Astrocyte (in vitro differentiated cells and primary cell): ENCODE measurements around the gene TSPYL1. TPM values are rescaled to one million over a fixed set of nuclear protein-coding genes. Genes with fewer than 3 reads are reported as not detected.

Source experiments
- DNase-seq: peaks from one replicate; pipeline ENCODE4 v3.0.0-alpha.2; 2010; ENCODE audit warnings: low read depth
- FAIRE-seq: peaks from 2 replicates; lab custom pipeline; 2011; peaks lifted over from hg19 to GRCh38; lab: Jason Lieb, UNC
- H2AFZ ChIP-seq: 2 replicates; pipeline ENCODE4 v1.6.0; 2012; ENCODE audit warnings: low read depth, low read length, inconsistent platforms
- H3K27ac ChIP-seq: 2 replicates; pipeline ENCODE4 v1.5.1; 2011; ENCODE audit warnings: low read depth, low read length, inconsistent platforms
- H3K27me3 ChIP-seq: 2 replicates; pipeline ENCODE4 v1.6.0; 2011; ENCODE audit warnings: low read length, inconsistent platforms; ENCODE audit not compliant: insufficient read depth
- H3K36me3 ChIP-seq: 2 replicates; pipeline ENCODE4 v1.5.1; 2011; ENCODE audit warnings: low read length, inconsistent platforms; ENCODE audit not compliant: insufficient read depth
- H3K4me1 ChIP-seq: 2 replicates; pipeline ENCODE4 v1.5.1; 2011; ENCODE audit warnings: low read length, inconsistent platforms; ENCODE audit not compliant: insufficient read depth
- H3K4me2 ChIP-seq: 2 replicates; pipeline ENCODE4 v1.6.0; 2012; ENCODE audit warnings: low read length, inconsistent platforms
- H3K4me3 ChIP-seq: 2 replicates; pipeline ENCODE4 v1.5.1; 2011; ENCODE audit warnings: low read depth, mild to moderate bottlenecking, low read length, inconsistent platforms; ENCODE audit not compliant: insufficient read depth
- H3K79me2 ChIP-seq: 2 replicates; pipeline ENCODE4 v1.6.0; 2012; ENCODE audit warnings: mild to moderate bottlenecking, low read length, inconsistent platforms; ENCODE audit not compliant: insufficient read depth
- H3K9ac ChIP-seq: 2 replicates; pipeline ENCODE4 v1.6.0; 2012; ENCODE audit warnings: mild to moderate bottlenecking, low read length, inconsistent platforms
- H3K9me3 ChIP-seq: 2 replicates; pipeline ENCODE4 v1.5.1; 2012; ENCODE audit warnings: low read depth, mild to moderate bottlenecking, low read length, inconsistent platforms; ENCODE audit not compliant: insufficient read depth
- H4K20me1 ChIP-seq: 2 replicates; pipeline ENCODE4 v1.6.0; 2012; ENCODE audit warnings: low read length, inconsistent platforms; ENCODE audit not compliant: insufficient read depth
- H3K27ac Mint-ChIP-seq: one replicate; pipeline ENCODE4 v1.8.0; 2021; ENCODE audit warnings: mild to moderate bottlenecking, mixed read lengths; ENCODE audit not compliant: unreplicated experiment
- H3K27me3 Mint-ChIP-seq: one replicate; pipeline ENCODE4 v1.8.0; 2021; ENCODE audit warnings: low read depth, mixed read lengths; ENCODE audit not compliant: unreplicated experiment
- H3K36me3 Mint-ChIP-seq: one replicate; pipeline ENCODE4 v1.8.0; 2021; ENCODE audit warnings: low read depth, mixed read lengths; ENCODE audit not compliant: unreplicated experiment
- H3K4me1 Mint-ChIP-seq: one replicate; pipeline ENCODE4 v1.8.0; 2021; ENCODE audit warnings: low read depth, mixed read lengths; ENCODE audit not compliant: unreplicated experiment
- H3K4me3 Mint-ChIP-seq: one replicate; pipeline ENCODE4 v1.8.0; 2021; ENCODE audit warnings: mild to moderate bottlenecking, moderate library complexity, mixed read lengths; ENCODE audit not compliant: unreplicated experiment
- H3K9me3 Mint-ChIP-seq: one replicate; pipeline ENCODE4 v1.8.0; 2021; ENCODE audit warnings: mild to moderate bottlenecking, mixed read lengths; ENCODE audit not compliant: unreplicated experiment
- EZH2 ChIP-seq: IDR thresholded peaks from 2 replicates; pipeline ENCODE4 v1.6.1; 2012; ENCODE audit warnings: mild to moderate bottlenecking, low read length, inconsistent platforms; ENCODE audit not compliant: insufficient read depth
- total RNA-seq: library from RNA; stranded (reverse); gene quantifications from 2 replicates; pipeline ENCODE4 v1.2.1, GENCODE V29; 2021
- TF ChIP-seq, protein P1 (sequence below): IDR thresholded peaks from 2 replicates; pipeline ENCODE4 v1.5.1; 2011; ENCODE audit warnings: low read depth, mild to moderate bottlenecking, inconsistent platforms, low read length, moderate library complexity; ENCODE audit not compliant: insufficient read depth

The TSPYL1 gene
- total RNA-seq, 1 donor from 2014 or later: 91.7 TPM

DNA sequence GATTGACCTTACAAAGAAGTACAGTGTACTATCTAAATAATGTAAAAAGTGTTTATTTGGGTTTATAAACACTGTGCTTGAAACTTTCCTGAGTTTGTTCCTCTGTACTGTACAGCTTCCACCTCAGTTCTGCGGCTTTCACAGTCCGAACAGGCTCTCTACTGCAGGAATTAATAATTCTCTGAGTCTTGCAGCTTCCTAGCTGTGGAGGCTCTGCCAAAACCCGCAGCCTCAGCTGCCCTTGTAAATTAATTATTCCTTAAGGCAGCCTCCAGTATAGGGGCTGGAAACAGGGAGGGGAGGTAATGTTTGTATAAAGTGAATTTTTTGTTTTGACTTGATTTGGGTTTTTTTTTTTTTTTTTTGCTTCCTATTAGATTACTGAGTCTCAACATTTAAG lies 45.0 kb downstream of the TSPYL1 start:
- TF ChIP-seq, protein P1, sequence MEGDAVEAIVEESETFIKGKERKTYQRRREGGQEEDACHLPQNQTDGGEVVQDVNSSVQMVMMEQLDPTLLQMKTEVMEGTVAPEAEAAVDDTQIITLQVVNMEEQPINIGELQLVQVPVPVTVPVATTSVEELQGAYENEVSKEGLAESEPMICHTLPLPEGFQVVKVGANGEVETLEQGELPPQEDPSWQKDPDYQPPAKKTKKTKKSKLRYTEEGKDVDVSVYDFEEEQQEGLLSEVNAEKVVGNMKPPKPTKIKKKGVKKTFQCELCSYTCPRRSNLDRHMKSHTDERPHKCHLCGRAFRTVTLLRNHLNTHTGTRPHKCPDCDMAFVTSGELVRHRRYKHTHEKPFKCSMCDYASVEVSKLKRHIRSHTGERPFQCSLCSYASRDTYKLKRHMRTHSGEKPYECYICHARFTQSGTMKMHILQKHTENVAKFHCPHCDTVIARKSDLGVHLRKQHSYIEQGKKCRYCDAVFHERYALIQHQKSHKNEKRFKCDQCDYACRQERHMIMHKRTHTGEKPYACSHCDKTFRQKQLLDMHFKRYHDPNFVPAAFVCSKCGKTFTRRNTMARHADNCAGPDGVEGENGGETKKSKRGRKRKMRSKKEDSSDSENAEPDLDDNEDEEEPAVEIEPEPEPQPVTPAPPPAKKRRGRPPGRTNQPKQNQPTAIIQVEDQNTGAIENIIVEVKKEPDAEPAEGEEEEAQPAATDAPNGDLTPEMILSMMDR: no peak
- TF ChIP-seq EZH2: no peak
- H3K36me3 Mint-ChIP-seq: peaks cover 1% of the 10 kb centered on the region
- H2AFZ ChIP-seq: no peak overlapping the region
- DNase-seq (no peak), FAIRE-seq (no peak)
- no peak overlapping the region for H3K27ac Mint-ChIP-seq
- H3K9me3 Mint-ChIP-seq: peaks cover 2% of the 10 kb centered on the region
- no peaks in the 10 kb centered on the region for H3K27me3 ChIP-seq
- no peaks in the 10 kb centered on the region for H3K79me2 ChIP-seq
- H4K20me1 ChIP-seq: no peaks in the 10 kb centered on the region
- H3K4me3 ChIP-seq: no peak overlapping the region
- no peak overlapping the region for H3K9ac ChIP-seq
- H3K36me3 ChIP-seq: no peaks in the 10 kb centered on the region
- no peaks in the 10 kb centered on the region for H3K4me1 Mint-ChIP-seq
- no peaks in the 10 kb centered on the region for H3K9me3 ChIP-seq
- H3K4me2 ChIP-seq: no peak overlapping the region
- H3K27me3 Mint-ChIP-seq: no peaks in the 10 kb centered on the region
- no peak overlapping the region for H3K4me3 Mint-ChIP-seq
- peaks cover 3% of the 10 kb centered on the region for H3K4me1 ChIP-seq
- no peak overlapping the region for H3K27ac ChIP-seq

DNA sequence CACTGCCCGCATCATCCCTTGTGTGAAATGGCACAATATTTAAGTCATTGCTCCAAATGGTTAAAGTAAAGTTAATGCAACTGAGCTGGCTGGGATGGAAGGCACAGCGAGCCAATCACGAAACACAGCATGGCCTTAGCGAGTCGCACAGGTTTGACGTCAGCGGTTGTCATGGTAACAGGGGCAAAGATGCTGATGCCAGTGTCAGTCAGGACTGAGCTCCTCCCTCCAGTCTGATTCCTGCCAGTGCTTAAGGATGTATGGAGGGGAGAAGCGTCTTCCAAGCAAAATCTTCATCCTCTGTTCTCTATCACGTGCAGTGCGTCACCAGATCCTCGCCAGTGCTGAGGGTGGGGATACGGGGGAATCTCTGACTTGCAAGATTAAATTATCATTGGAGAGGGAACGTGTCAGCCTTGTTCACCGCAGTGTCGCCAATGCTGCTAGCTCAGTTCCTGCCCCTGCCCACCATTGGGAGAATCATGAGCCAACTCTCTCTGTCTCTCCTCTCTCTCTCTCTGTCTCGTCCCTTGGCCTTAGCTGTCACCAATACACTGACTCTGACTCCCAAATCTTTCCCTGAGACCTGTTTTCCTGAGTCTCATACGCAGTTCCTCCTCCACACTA lies 50.3 kb downstream of the TSPYL1 start:
- FAIRE-seq (peak; percentile 47), DNase-seq (peak; percentile 95)
- H3K9ac ChIP-seq: peak overlapping the region; percentile 66
- peak overlapping the region; percentile 86 for H3K4me2 ChIP-seq
- TF ChIP-seq, protein P1: no peak
- no peak for TF ChIP-seq EZH2
- Mint-ChIP-seq H3K27ac (no peak overlapping the region), H3K4me1 (no peaks in the 10 kb centered on the region), H3K9me3 (peaks cover 2% of the 10 kb centered on the region), H3K27me3 (no peaks in the 10 kb centered on the region), H3K4me3 (no peak overlapping the region), H3K36me3 (peaks cover 2% of the 10 kb centered on the region)
- H3K27ac ChIP-seq: peak overlapping the region; percentile 38
- peak overlapping the region; percentile 91 for H2AFZ ChIP-seq
- no peaks in the 10 kb centered on the region for H3K27me3 ChIP-seq
- peak overlapping the region; percentile 64 for H3K4me3 ChIP-seq
- no peaks in the 10 kb centered on the region for H3K79me2 ChIP-seq
- no peaks in the 10 kb centered on the region for H4K20me1 ChIP-seq
- no peaks in the 10 kb centered on the region for H3K9me3 ChIP-seq
- no peaks in the 10 kb centered on the region for H3K36me3 ChIP-seq
- peaks cover 8% of the 10 kb centered on the region for H3K4me1 ChIP-seq

Other genes starting within 250 kb of the TSPYL1 start
- 0.77 and 1.3 TPM in 2 replicates for gene FRK, start 219.0 kb downstream of the TSPYL1 start, total RNA-seq
- 26.7 and 29.7 TPM in 2 replicates for gene NT5DC1, start 179.1 kb downstream of the TSPYL1 start, total RNA-seq
- 0.17 TPM in 1 of 2 replicates, not detected in the other for gene COL10A1, start 153.8 kb downstream of the TSPYL1 start, total RNA-seq
- 22.2 and 25.8 TPM in 2 replicates for gene TSPYL4, start 25.9 kb downstream of the TSPYL1 start, total RNA-seq
- gene DSE, start 91.0 kb upstream of the TSPYL1 start, total RNA-seq: 83.2 and 83.7 TPM in 2 replicates
- not detected in 2 replicates for gene CALHM6, start 181.4 kb upstream of the TSPYL1 start, total RNA-seq
- gene CALHM5, start 231.7 kb upstream of the TSPYL1 start, total RNA-seq: 1.8 and 1.9 TPM in 2 replicates